ENCODE data around the gene HOXA11.

Gene HOXA11

DNA sequence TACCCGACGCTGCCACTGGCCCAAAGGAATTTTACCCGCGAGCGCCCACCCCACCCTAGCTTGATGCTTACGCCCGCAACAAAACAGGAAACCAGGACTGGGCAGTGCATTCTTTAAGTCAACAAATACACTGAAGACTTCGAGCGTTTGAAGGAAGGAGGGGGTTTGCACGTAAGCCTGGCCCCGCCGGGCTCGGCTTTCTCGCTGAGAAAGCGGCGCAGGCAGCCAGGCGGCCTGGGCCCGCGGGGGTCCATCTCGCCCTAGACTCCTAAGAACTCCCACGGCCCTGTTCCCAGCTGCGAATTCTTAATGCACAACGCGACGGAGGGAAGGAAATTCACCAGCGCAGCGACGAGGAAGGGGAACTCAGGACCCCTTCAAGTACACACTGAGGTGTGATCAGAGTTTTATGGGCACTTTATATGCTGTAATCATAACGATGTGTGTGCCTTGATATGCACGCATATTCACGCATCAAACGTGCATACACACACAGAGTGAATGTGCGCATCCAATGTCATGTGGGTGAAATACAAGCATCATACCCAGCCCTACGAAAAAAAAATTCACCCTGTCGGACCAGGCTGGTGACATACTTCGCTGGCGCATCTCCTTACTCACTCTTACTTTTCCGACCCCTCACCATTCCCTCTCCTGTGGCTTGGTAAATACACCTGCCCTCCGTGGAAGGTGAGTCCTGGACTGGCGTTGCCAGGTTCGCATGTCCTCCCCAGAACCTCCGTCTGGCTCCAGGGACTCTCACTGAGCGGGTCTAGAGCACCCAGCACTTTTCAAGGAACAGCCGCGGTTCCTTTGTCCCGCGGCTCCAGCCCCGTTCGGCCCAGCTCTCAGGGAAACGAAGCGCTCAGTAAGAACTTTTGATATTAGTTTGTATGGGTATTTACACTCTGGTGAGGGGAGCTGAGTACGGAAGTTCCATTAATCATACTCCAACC is 20.6 kb upstream of the HOXA11 start:
- DNase-seq (ENCODE audit: low spot score) = no peak

DNA sequence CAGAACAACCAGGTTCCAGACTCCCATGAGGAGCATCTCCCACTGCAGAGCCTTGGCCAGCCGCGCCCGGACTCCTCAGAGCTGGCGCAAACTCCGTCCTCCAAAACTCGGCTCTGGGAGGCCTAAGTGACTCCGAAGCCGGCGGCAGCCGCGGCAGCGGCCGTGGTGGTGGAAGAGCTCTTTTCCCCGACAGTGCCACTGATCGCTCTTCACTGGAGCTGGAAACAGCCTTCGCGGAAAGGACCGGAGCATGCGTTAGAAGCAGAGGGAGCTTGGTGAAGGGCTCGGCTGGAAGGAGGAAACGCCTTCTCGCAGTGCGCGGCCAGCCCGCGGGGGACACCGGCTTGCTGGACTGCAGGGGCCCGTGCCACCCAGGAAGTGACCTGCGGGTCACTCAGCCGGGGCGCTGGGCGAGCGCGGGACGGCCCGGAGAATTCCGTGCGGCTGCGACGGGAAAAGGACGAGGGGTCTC is 19.9 kb upstream of the HOXA11 start:
- no peak for DNase-seq (ENCODE audit: low spot score)

DNA sequence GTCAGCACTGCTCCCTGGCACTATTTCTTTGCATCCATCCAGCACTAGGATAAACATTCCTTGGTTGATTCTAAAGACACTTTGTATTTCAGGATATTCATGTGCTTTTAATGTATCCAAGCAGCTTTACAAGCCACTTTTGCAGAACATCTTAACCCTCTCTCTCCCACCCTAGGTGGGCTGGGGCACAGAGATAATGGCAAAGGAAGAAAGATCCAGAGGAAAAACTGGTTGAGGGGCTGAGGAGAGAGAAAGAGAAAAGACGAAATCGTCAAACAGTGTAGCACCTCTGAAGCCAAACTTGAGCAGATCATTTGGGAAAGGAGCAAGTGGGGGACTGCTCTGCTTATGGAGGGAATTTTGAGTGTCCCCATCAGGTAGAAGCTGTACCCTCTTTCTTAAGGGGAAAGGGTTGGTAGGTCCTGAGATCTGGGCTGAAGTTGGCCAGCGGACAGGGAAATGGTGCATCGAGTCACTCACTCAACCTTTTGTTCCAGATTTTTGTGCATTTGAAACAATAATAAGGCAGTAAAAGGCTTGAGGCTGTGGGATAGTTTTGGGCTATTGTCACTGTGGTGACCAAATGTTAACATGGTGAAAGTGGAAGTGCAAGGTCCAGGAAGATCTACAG is 19.0 kb upstream of the HOXA11 start:
- no peak for DNase-seq (ENCODE audit: low spot score)

DNA sequence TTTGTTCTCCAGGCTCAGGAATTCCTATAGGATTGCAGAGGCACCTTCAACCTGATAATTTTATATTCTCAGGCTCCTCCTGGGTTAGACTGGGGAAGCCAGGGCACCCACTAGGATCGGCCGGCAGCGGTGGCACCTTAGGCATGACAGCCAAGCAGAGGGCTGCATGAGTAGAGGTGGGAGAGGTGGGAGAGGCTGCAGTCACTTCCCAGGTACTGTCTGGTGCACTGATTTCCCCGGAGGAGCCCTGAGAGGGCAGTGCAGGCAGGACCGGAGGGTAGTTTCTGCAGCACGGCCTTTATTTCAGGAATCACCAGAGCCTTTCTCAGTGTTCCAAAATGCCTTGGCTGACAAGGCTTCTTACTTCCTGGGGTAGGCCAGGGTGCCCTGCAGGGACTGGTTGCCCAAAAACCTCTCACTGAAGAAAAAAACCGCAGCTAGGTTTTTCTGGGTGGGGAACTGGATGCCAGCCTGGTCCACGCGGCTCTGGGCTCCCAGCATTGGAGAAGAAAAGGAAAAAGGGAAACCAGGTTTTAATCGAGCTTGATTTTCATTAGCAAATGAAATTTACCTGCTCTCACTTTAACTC is 18.4 kb upstream of the HOXA11 start:
- DNase-seq (ENCODE audit: low spot score) = no peak

DNA sequence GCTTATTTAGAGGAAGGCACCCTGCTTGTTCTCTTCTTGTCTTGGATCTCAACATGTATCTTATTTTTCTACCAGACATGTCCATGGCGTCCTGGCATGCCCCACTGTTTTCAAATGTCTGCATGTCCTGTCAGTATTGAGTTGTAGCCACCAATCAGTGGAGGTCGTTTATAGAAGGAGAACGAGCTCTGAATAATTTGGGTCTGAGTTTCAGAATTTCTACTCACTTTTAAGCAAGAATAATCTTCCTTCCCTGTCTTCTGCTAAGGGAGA is 17.8 kb upstream of the HOXA11 start:
- no peak for DNase-seq (ENCODE audit: low spot score)

DNA sequence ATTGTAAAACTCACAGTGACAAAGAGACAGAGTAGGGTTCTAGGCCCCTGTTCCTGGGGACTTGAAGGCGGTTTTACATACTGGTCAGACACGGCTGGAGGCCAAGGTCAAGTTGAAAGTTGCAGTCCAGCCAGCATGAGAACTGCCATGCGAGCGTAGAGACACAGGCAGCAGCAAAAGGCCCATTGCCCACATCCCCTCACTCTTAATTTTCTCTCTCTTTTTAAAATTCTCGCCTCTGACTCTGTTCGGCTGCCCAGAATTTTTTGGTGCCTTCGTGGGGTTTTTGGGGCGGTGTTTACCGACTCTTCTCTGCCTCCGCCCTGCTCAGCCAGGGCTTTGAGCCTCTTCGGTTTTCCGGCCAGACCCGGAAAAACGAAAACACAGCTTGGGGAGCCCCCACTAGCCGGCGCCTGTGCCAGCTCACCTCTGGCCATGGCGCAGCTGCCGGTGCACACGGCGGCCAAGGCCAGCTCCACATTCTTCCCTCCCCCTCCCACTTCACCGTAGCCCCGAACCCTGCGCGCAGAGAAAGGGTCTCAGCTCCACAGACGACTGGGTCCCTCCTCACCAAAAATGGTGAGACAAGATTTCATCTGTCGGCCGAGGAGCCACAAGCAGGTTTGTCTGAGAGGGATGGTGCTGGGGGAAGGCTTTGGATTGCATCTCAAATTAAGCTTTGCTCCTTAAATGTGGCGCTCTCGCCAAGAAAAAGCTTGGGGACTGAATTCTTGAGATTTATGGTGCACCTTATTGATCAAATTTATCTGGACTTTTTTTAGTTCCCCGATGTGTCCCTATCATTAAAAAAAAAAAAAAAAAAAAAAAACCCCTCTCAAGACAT is 17.2 kb upstream of the HOXA11 start:
- no peak for DNase-seq (ENCODE audit: low spot score)

DNA sequence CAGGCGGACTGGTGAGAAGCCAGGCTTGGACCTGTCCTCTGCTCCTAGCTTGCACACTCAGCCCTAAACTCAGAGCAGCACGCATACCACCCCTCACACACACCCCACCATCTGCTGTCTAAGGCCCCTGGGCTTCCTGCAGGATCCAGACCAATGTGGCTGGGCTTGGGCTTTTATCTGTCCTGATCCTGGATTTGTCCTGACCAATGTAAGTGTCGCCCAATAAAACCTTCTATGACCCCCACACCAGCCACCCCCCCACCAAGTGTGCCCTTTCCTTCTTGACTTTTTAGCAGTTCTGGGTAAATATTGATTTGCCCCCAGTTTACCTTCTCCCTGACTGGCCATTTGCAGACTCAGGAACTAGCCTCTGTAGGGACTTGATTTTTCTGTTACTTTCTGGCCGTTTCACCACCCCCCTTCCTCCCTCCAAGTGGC is 16.6 kb upstream of the HOXA11 start:
- DNase-seq (ENCODE audit: low spot score) = no peak

DNA sequence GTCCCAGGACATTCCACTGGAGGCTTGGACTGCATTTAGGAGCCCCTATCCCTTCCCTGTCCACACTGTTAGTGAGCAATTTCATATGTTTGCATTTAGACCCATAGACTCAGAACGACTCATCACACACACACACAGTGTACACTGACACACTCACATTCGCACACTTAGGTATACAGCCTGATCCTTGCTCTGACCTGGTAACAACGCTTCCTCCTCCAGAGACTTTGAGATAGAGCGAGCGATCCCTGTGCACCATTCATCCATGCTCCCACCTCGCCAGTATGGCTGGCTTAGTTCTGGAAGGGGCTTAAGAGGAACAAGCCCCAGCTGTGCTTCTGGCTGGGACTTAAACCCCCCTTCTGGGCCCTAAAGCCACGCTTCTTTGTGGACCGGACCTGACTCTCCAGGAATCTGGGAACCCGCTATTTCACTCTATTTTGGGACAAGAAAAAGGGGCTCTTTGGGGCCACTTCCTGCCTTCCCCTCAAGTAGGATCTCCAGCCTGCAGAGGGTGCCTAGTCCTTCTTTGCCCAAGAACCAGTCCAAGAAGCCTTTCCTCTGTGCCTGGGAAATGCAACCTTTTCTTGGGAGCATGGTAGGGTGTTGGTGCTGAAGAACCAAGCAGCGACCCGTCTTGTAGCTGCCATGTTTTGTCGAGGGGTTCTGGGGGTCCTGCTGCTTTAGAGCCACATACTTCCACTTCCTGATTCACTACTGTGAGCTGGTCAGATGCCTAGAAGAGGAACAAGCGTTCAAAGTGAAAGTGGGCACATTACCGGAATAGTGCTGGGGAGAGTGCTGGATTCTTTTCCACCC is 15.9 kb upstream of the HOXA11 start:
- peak; percentile 54 for DNase-seq (ENCODE audit: low spot score)

DNA sequence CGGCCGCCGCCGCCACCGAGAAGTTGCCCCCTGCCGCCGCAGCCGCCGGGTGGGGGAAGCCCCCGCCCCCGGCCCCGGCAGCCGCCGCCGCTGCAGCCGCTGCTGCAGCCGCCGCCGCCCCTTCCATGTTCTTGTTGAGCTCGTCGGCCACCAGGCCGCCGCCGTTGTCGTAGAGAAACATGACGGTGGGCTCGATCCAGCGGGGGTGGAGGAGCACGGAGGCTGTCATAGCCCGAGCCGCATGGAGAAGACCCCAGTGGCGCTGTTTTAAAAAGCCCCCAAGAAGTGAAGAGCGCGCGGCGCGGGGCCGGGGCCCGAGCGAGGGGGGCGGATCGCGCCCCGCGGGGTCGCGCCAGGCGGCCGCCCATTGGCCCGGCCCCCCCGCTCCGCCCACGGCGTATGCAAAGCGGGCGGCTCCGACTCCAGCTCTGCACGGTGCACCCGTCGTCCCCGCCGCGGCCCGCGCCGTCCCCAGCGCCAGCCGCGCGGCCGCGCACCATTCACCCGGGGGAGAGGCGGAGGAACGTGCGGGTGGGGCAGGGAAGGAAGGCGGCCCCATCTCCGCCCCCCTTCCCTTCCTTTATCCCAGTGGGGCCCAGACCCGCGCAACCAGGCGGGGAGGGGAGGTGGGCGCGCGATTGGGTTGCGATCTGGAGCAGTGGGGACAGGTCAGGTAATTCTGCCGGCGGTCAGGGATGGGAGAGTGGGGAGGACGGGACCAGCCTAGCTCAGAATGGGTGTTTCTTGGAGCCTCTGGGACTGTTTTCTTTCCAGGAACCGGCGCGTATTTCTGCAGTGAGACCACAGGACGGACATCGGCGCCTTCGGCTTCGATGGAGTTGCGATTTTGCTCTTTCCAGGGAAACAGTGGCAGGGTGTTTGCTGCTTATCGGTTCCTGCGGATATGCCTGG is 15.1 kb upstream of the HOXA11 start, which contains the start of gene HOXA13:
Gene HOXA13, minus strand, starts transcription at position 243 of the 912 bp plus-strand sequence. Its CDS starts 14 bp downstream, at position 229.
- peak; percentile 84 for DNase-seq (ENCODE audit: low spot score)

DNA sequence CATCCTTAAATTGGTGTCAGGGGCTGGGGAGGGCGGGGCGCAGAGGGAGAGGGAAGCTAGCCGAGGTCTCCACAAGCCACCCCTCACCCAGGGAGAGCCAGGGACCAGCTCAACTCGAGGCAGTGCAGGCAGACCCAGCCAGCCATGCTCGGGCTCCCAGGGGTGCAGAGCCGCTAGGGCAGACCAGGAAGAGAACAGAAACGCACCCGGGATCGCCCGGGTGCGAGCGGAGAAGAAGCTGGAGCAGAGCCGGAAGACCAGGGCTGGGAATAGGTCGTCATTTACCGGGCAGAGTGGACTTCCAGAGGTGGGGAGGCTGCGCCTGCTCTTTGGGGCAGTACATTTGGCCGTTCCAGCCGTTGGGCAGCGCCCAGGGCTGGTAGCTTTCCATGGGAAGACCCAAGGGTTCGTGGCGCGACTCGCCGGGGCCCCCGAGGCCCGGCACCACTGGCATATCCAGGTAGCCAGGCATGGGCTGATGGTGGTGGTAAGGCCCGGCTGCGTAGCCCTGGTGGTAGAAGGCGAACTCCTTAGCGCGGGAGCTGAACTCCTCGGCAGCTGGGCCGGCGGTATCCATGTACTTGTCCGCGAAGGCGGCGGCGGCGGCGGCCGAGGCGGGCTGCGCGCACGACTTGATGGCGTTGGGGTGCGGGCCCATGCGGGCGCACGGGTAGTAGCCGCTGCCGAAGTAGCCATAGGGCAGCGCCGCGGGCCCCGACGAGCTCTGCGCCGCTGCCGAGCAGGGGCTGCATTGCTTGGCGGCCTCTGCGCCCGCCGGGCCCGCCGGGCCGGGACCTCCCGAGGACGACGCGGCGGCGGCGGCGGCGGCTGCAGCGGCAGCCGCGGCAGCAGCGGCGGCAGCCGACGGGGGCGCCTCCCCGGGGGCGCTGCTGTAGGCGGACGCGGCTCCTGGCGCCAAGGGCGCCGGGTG is 14.1 kb upstream of the HOXA11 start:
- DNase-seq (ENCODE audit: low spot score) = no peak

DNA sequence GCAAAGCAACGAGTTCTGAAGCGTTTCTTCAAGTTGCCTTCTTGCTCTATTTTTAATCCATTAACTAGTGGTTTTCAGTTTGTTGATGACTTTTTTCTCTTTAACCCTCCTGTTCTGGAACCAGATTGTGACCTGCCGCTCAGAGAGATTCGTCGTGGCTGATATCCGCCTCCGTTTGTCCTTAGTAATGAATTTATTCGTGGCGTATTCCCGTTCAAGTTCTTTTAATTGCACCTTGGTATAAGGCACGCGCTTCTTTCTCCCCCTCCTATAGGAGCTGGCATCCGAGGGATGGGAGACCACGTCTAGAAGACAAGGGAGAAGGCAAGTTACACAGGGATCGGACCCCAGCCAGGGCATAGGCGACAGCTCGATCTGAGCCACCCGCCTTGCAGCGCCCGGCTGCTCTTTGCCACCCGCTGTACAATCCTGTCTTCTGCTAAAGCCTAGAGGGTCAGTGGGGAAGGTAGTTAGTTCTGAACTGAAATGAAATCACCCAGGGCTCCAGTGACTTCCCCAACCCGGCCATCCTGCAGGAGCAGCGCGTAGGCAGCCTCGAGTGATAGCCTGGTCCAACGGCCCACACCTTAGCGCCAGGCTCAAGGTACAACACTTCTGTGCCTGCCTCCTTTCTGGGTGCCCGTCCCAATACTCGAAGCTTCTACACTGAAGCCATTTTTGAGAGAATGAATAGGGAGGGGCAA is 13.3 kb upstream of the HOXA11 start:
- no peak for DNase-seq (ENCODE audit: low spot score)

DNA sequence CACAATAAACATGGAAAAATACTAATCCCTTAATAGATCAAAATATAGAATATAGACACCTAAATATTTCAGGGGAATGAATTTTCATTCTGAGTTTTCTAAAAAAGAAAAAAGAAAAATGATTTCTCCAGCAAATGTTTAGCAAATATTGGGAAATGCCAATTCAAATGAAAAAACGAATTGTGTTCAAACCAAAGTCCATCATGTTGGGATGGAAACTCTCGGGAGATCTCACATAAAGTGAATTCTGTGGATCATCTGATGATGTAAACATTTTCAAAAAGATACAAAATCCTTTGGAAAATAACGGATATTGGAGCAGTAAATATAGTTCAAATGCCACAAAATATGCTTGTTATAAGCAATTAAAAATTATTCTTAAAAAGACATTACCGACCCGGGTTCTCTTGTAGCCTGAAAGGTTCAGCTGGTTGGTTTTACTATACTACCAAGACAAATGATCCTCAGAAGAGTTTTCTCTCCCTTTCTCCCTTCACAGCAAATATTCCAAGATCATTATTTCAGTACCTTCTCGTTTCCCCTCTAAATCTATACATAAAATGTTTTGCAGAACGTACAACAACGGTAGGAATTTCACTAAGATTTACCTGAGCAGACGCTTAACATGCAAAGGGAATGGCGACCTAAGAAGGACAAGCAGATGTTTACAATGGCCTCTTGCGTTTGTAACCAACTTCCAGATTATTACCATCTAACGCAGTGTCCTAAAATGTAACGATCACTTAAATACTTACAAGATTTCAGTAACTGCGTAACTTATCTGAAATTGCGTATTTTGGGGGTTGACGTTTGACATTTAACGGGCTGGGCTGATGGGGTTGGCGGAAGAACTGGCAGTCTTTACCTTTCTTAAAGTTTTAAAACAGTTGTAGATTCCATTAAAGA is 12.4 kb upstream of the HOXA11 start:
- DNase-seq (ENCODE audit: low spot score) = no peak

DNA sequence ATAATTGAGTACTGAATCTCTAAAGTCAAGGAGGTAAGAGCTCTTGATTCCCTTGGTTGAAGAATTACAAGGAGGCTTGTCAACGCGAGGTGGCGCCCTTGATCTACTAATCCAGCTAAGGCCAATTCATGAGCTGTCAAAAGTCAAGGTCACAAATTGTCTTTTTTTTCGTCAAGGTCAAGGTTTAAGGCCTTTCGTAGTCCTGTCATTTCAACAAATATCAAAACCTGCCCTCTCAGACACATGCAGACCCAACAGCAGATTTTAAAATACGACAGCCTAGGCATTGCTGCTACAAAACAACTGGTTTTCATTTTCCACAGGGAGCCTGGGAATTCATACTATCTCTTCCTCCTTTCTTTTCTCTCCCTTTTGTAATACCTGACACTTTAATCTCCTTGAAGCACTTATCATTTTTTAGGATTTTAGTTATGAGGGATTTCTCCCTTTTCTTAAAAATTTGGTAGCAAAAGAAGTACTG is 11.3 kb upstream of the HOXA11 start:
- peak; percentile 67 for DNase-seq (ENCODE audit: low spot score)

DNA sequence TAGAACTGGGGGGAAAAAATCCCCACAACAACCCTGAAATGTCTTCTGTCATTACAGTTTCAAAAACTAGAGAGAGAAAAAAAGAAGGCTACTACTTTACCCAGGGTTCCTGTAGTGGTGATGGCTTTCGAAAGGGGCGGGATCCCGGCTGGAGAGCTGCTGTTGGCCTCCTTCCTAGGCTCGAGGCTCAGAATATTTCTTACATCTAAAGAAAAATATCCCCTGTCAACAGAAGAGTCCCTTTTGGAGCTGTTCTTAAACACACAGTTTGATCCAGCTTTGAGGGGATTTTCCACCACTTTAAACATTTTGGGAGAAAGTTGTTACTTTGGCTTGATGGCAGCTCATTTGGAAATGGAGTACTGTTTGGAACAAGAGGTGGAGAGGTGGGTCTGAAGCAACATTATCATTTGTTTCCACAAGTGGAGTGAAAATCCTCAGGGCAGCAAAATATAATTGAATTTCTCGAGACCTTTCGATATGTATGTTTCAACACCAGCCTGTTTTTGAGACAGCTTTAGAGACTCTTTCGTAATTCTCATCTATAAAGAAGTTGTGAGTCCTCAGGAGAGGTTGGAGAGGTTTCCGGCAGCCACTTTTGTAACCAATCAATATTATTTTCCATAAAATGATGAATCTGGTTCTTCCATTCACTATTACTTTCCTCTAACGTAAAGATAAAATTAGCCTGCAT is 9.8 kb upstream of the HOXA11 start:
- no peak for DNase-seq (ENCODE audit: low spot score)

DNA sequence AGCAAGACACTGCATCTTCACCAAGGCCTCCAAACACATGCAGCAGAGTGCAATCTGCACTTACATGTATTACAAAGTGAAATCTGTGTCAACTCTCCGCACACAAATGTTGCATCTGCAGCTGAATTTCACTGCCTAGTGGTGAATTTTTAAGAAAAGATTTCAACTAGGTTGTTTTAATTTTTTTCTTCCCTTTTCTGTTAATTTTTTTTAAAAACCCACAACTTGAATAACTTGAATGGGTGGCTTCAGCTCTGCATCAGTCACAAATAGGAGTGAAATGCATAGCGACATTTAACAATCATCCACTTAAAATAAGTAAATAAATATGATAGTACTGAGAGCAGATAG is 8.9 kb upstream of the HOXA11 start:
- DNase-seq (ENCODE audit: low spot score) = no peak

DNA sequence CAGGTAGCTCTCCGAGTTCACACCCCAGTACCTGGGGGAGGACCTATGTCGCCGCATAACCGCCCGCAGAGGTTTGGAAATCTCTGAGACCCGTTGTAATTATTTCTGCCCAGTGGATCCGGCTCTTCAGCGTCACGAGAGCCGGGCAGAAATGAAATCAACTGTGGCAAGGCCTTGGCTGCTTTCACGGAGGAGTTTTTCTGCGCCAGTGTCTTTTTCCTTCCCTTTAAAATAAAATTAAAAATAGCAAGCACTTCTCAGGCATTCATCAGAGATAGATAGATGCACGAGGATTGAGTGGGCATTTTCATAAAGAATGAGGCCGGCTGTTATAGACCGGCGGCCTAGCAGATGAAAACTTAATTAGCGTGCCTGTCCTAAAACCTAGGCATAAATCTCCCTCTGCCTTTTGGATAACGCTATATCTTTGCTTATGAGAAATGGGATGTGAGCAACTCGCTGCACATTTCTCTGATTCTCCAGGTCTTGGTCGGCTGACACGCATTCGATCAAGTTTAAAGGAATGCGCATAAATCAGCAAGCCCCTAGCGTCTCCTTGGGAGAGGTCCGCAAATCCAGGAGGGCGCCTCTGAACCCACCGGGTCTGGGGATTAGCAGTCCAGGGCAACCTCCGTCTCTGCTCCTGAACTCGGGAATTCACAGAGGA is 8.4 kb upstream of the HOXA11 start:
- DNase-seq (ENCODE audit: low spot score) = no peak

Data from germinal center (tissue), 1 donor.